ENCODE data around the gene C4BPA. TPM values are rescaled to one million over a fixed set of nuclear protein-coding genes. Genes with fewer than 3 reads are reported as not detected.

Gene C4BPA
- total and polyA plus RNA-seq, 10 of the 15 experiments (the other 5 are each of a cell fraction or from before 2014, with no cell fraction given) = 0.31 TPM; not detected in 9

DNA sequence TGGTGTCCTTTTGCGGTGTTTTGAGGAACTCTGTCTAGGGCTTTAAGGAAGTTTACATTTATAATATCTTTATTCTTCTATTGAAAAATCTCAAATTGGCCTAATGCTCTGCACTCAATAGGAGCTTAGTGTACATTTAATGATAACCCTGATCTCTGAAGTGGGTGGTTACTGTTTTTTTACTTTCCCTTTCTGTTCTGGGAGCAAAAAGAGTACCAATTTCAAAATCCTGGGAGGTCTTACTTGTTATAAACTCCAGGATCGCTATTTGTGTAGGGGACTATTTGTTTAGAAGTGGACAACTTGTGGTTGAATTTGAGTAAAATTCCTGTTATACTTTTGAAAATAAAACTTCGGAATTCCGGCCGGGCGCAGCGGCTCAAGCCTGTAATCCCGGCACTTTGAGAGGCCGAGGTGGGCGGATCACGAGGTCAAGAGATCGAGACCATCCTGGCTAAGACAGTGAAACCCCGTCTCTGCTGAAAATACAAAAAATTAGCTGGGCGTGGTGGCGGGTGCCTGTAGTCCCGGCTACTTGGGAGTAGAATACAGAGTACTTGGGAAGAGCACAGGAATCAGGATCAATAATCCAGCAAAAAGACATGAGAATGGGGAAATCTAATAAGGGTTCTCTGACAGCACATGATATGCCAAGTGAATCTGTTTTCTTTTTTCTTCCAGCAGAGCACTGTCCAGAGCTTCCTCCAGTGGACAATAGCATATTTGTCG is 14.2 kb upstream of the C4BPA start:
- Histone ChIP-seq H3K79me2 (ENCODE audit: control insufficient read depth, insufficient read depth, low read length) (no peaks in the 10 kb centered on the region), H3K4me3 (peak overlapping the region; percentile 39; the same call in 1 of the 2 replicates), H3K9ac (ENCODE audit: control insufficient read depth, insufficient read depth, low read length) (no peak overlapping the region), H3K27ac (ENCODE audit: control insufficient read depth, insufficient read depth) (no peak overlapping the region; the same call in 1 of the 2 replicates), H4K20me1 (ENCODE audit: control insufficient read depth, insufficient read depth) (no peaks in the 10 kb centered on the region), H3K4me1 (ENCODE audit: control insufficient read depth, insufficient read depth, low read length) (peaks cover 4% of the 10 kb centered on the region; the same call in 1 of the 2 replicates), H3K9me3 (replicated peaks; ENCODE audit: control insufficient read depth, insufficient read depth, low read length) (no peaks in the 10 kb centered on the region), H3K4me2 (ENCODE audit: control insufficient read depth, insufficient read depth) (peak overlapping the region; percentile 60; the same call in 1 of the 2 replicates), H3K27me3 (replicated peaks in 1 of 2; ENCODE audit: control insufficient read depth in 2 of 2, insufficient read depth in 2 of 2, low read length in 1 of 2) (no peaks in the 10 kb centered on the region), H2AFZ (ENCODE audit: control insufficient read depth, low read depth, low read length) (peak overlapping the region; percentile 82), H3K36me3 (ENCODE audit: control insufficient read depth in 2 of 2, insufficient read depth in 2 of 2, low read length in 1 of 2) (no peaks in the 10 kb centered on the region)
- intact Hi-C loops (cut with micrococcal nuclease; ENCODE audit: unreplicated experiment) (no loop called here), in situ Hi-C loops (cut with MboI) (loop anchor here (5.0 kb wide), 1 partner anchor 408 kb away; the partner anchor contains the start of gene CR1)
- ChIA-PET SMC1A (ENCODE audit: uncharacterized antibody, unreplicated experiment) (interaction anchor here (0.7 to 1.7 kb wide), 6 partner anchors 11 to 358 kb away, joined by 3 to 5 read pairs (median 3); no protein-coding TSS in a partner anchor), RAD21 (ENCODE audit: unreplicated experiment) (interaction anchor here (1.0 to 1.4 kb wide), 4 partner anchors 10 to 320 kb away, joined by 3 to 5 read pairs (median 4); partner anchors contain the start of gene CD55), POLR2A (no interaction called here), CTCF (interaction anchor here (0.6 to 4.4 kb wide), 7 partner anchors 10 to 410 kb away, joined by 3 to 29 read pairs (median 4); no protein-coding TSS in a partner anchor)
- BruUV-seq (replicated peaks) = no TSS peak
- WGBS (ENCODE audit: insufficient coverage, insufficient replicate concordance, low lambda C conversion rate, missing lambda C conversion rate) = 86% methylated on average over 17 of the region's 17 CpGs
- TF ChIP-seq MAX (IDR thresholded peaks at IDR 0.05; ENCODE audit: low read depth, low read length) = no peak
- TF ChIP-seq NFIC (IDR thresholded peaks at IDR 0.05; ENCODE audit: low read depth, low read length) = peak; percentile 3; the same call in 1 of the 2 replicates
- FAIRE-seq (no peak), ATAC-seq (no peak; the same call in 2 of the 3 replicates), DNase-seq (ENCODE audit: low read depth, low spot score) (no peak)

DNA sequence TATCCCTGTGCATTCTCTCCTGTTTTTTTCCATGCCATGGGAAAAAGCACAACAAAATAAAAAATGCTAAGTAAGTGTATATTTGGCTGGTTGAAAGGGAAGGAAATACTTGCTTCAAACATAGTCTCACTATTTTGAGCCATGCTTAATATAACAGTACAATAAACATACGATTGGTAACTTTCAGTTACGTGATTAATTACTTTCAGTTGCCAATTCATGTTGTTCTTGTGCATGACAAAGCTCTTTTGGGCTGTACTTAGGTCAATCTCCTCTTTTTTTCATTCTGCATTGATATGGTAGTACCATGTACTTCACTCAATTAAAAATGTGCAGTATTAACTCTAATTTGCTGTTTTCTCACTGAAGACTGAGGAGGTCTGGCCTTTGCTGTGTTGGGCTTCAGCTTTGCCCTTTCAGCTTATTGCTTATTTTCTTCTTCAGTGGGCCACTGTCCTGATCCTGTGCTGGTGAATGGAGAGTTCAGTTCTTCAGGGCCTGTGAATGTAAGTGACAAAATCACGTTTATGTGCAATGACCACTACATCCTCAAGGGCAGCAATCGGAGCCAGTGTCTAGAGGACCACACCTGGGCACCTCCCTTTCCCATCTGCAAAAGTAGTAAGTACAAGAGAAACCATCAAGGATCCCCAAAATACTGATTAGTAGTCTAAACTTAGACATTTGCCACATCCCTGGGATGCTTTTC is 12.7 kb upstream of the C4BPA start:
- H3K4me2 ChIP-seq (ENCODE audit: control insufficient read depth, insufficient read depth) = peak overlapping the region; percentile 21; the same call in 1 of the 2 replicates
- no peaks in the 10 kb centered on the region for H3K79me2 ChIP-seq (ENCODE audit: control insufficient read depth, insufficient read depth, low read length)
- in situ Hi-C loops (cut with MboI) = no loop called here
- H2AFZ ChIP-seq (ENCODE audit: control insufficient read depth, low read depth, low read length) = peak overlapping the region; percentile 24
- H3K27me3 ChIP-seq (replicated peaks in 1 of 2; ENCODE audit: control insufficient read depth in 2 of 2, insufficient read depth in 2 of 2, low read length in 1 of 2) = no peaks in the 10 kb centered on the region
- H3K36me3 ChIP-seq (ENCODE audit: control insufficient read depth in 2 of 2, insufficient read depth in 2 of 2, low read length in 1 of 2) = no peaks in the 10 kb centered on the region
- intact Hi-C loops (cut with micrococcal nuclease; ENCODE audit: unreplicated experiment) = no loop called here
- ATAC-seq = peak; percentile 75
- FAIRE-seq = no peak
- H3K9me3 ChIP-seq (replicated peaks; ENCODE audit: control insufficient read depth, insufficient read depth, low read length) = no peaks in the 10 kb centered on the region
- no TSS peak for BruUV-seq (replicated peaks)
- DNase-seq (ENCODE audit: low read depth, low spot score) = no peak
- RAD21 ChIA-PET (ENCODE audit: unreplicated experiment) = no interaction called here
- no peaks in the 10 kb centered on the region for H4K20me1 ChIP-seq (ENCODE audit: control insufficient read depth, insufficient read depth)
- TF ChIP-seq MYB (IDR thresholded peaks at IDR 0.05; ENCODE audit: borderline replicate concordance, low read depth, low read length) = no peak
- TF ChIP-seq MTA2 (IDR thresholded peaks at IDR 0.05; ENCODE audit: low read depth) = no peak; the same call in 1 of the 2 replicates
- TF ChIP-seq MEF2A (IDR thresholded peaks at IDR 0.05; ENCODE audit: insufficient read depth, low read depth, low read length) = 0 out of 2 replicates have a peak, but pooled peaks have one; percentile 31
- TF ChIP-seq CHD2 (IDR thresholded peaks at IDR 0.05; ENCODE audit: borderline replicate concordance, low read depth, low read length) = no peak
- TF ChIP-seq ATF7 (IDR thresholded peaks at IDR 0.05; ENCODE audit: low read depth) = 0 out of 2 replicates have a peak, but pooled peaks have one; percentile 19
- TF ChIP-seq PKNOX1 (IDR thresholded peaks at IDR 0.05) = peak; percentile 72
- TF ChIP-seq BACH1 (IDR thresholded peaks at IDR 0.05; ENCODE audit: borderline replicate concordance) = peak; percentile 95; the same call in 1 of the 2 replicates
- TF ChIP-seq PBX3 (IDR thresholded peaks at IDR 0.05; ENCODE audit: insufficient replicate concordance, low read depth, low read length) = peak; percentile 58
- H3K27ac ChIP-seq (ENCODE audit: control insufficient read depth, insufficient read depth) = no peak overlapping the region
- H3K4me1 ChIP-seq (ENCODE audit: control insufficient read depth, insufficient read depth, low read length) = no peaks in the 10 kb centered on the region
- POLR2A ChIA-PET = interaction anchor here (1.0 kb wide), 1 partner anchor 39 kb away, joined by 3 read pairs; the partner anchor contains the start of gene PFKFB2
- CTCF ChIA-PET = interaction anchor here (0.9 to 4.4 kb wide), 4 partner anchors 42 to 408 kb away, joined by 3 to 29 read pairs (median 4); no protein-coding TSS in a partner anchor
- no peak overlapping the region for H3K4me3 ChIP-seq
- SMC1A ChIA-PET (ENCODE audit: uncharacterized antibody, unreplicated experiment) = interaction anchor here (1.1 to 1.5 kb wide), 5 partner anchors 9 to 408 kb away, joined by 3 to 5 read pairs (median 3); no protein-coding TSS in a partner anchor
- WGBS (ENCODE audit: insufficient coverage, insufficient replicate concordance, low lambda C conversion rate, missing lambda C conversion rate) = 39% methylated on average over 4 of the region's 4 CpGs
- no peak overlapping the region for H3K9ac ChIP-seq (ENCODE audit: control insufficient read depth, insufficient read depth, low read length)
